IMR-90 (cell line): ENCODE data around the gene USH1G. TPM values are rescaled to one million over a fixed set of nuclear protein-coding genes. Genes with fewer than 3 reads are reported as not detected.

Experiments
- ATAC-seq: fragments of 200-7000 bp; cut with Tn5 transposase; 2 replicates; pipeline ENCODE4 v1.9.1; 2020; ENCODE audit warnings: low read depth, mild to moderate bottlenecking, moderate library complexity
- BruUV-seq: library from RNA; stranded (reverse); fragments of 400-500 nt; replicated peaks from 2 replicates; lab custom pipeline; 2021; lab: Mats Ljungman, UMichigan
- CTCF ChIA-PET: fragments of 300-600 bp; formaldehyde crosslinking; extraction: SDS; loops from one replicate; lab custom pipeline; 2021; ENCODE audit warnings: antibody characterized with exemption; lab: Yijun Ruan, JAX
- POLR2A ChIA-PET: fragments of 300-600 bp; sonication (Branson Sonifier 250); formaldehyde crosslinking; loops from one replicate; lab custom pipeline; 2022; ENCODE audit warnings: antibody characterized with exemption; ENCODE audit not compliant: unreplicated experiment; lab: Charles Lee
- DNase-seq: peaks from one replicate; pipeline ENCODE4 v3.0.0; 2013
- H2AFZ ChIP-seq: replicated peaks from 2 replicates; pipeline ENCODE3; 2013; ENCODE audit warnings: low read length, mild to moderate bottlenecking; ENCODE audit not compliant: poor library complexity
- H2AK5ac ChIP-seq: 2 replicates; pipeline ENCODE4 v1.6.1; 2013; ENCODE audit warnings: low read depth, low read length, inconsistent platforms
- H2AK9ac ChIP-seq: replicated peaks from 2 replicates; pipeline ENCODE3; 2013; ENCODE audit warnings: mild to moderate bottlenecking, low read depth, low read length, moderate library complexity; ENCODE audit not compliant: poor library complexity
- H2BK120ac ChIP-seq: 2 replicates; pipeline ENCODE4 v1.6.1; 2013; ENCODE audit warnings: low read depth, low read length, inconsistent platforms
- H2BK15ac ChIP-seq: 3 replicates; pipeline ENCODE4 v1.6.1; 2013; ENCODE audit warnings: low read depth, low read length, inconsistent platforms
- H2BK20ac ChIP-seq: 2 replicates; pipeline ENCODE4 v1.6.1; 2013; ENCODE audit warnings: low read depth, mild to moderate bottlenecking, inconsistent platforms, low read length, moderate library complexity
- H2BK5ac ChIP-seq: 2 replicates; pipeline ENCODE4 v1.6.1; 2013; ENCODE audit warnings: mild to moderate bottlenecking, low read depth, low read length, inconsistent platforms; ENCODE audit not compliant: poor library complexity, severe bottlenecking
- H3K14ac ChIP-seq: replicated peaks from 2 replicates; pipeline ENCODE4 v1.6.1; 2013; ENCODE audit warnings: low read depth, low read length, inconsistent platforms
- H3K18ac ChIP-seq: 2 replicates; pipeline ENCODE4 v1.6.1; 2013; ENCODE audit warnings: low read depth, low read length, control low read depth
- H3K23ac ChIP-seq: 2 replicates; pipeline ENCODE4 v1.6.1; 2013; ENCODE audit warnings: low read depth, low read length, inconsistent platforms
- H3K27ac ChIP-seq: 2 replicates; pipeline ENCODE4 v1.5.1; 2013; ENCODE audit warnings: mild to moderate bottlenecking, control low read depth, low read length; ENCODE audit not compliant: insufficient read depth
- H3K27me3 ChIP-seq: 2 replicates; pipeline ENCODE4 v1.6.1; 2013; ENCODE audit warnings: low read length; ENCODE audit not compliant: control insufficient read depth, insufficient read depth
- H3K36me3 ChIP-seq: 2 replicates; pipeline ENCODE4 v1.6.1; 2013; ENCODE audit warnings: low read length, mixed read lengths; ENCODE audit not compliant: control insufficient read depth, insufficient read depth
- H3K4ac ChIP-seq: 2 replicates; pipeline ENCODE4 v1.6.1; 2013; ENCODE audit warnings: low read depth, low read length, inconsistent platforms
- H3K4me1 ChIP-seq: 2 replicates; pipeline ENCODE4 v1.6.1; 2013; ENCODE audit warnings: low read length, mixed read lengths; ENCODE audit not compliant: control insufficient read depth, insufficient read depth
- H3K4me2 ChIP-seq: 2 replicates; pipeline ENCODE4 v1.6.1; 2013; ENCODE audit warnings: low read depth, mild to moderate bottlenecking, control low read depth, low read length, moderate library complexity
- H3K4me3 ChIP-seq: 2 replicates; pipeline ENCODE4 v1.5.1; 2013; ENCODE audit warnings: low read depth, mild to moderate bottlenecking, control low read depth, low read length, moderate library complexity; ENCODE audit not compliant: insufficient read depth
- H3K56ac ChIP-seq: 2 replicates; pipeline ENCODE4 v1.6.1; 2013; ENCODE audit warnings: low read length, inconsistent platforms; ENCODE audit not compliant: insufficient read depth; ENCODE audit errors: extremely low read depth
- H3K79me1 ChIP-seq, 2 experiments: 2 replicates each; pipeline ENCODE4 v1.6.1; 2013; ENCODE audit warnings: low read length in 2 of 2, inconsistent platforms in 1 of 2, low read depth in 1 of 2
- H3K9ac ChIP-seq: 2 replicates; pipeline ENCODE4 v1.6.1; 2013; ENCODE audit warnings: low read depth, low read length, control low read depth
- H3K9me1 ChIP-seq: 2 replicates; pipeline ENCODE4 v1.6.1; 2013; ENCODE audit warnings: low read length, inconsistent platforms; ENCODE audit not compliant: insufficient read depth
- H3K9me3 ChIP-seq: 2 replicates; pipeline ENCODE4 v1.6.1; 2013; ENCODE audit warnings: low read length; ENCODE audit not compliant: control insufficient read depth, insufficient read depth
- H4K20me1 ChIP-seq: 2 replicates; pipeline ENCODE4 v1.6.1; 2013; ENCODE audit warnings: low read length, inconsistent platforms; ENCODE audit not compliant: insufficient read depth
- H4K5ac ChIP-seq: 2 replicates; pipeline ENCODE4 v1.6.1; 2013; ENCODE audit warnings: mild to moderate bottlenecking, low read depth, low read length, control low read depth
- H4K8ac ChIP-seq, 2 experiments: 2 replicates each; pipeline ENCODE4 v1.6.1; 2013; ENCODE audit warnings: low read depth in 2 of 2, low read length in 2 of 2, control low read depth in 1 of 2, inconsistent platforms in 1 of 2
- H4K91ac ChIP-seq: 2 replicates; pipeline ENCODE4 v1.6.1; 2013; ENCODE audit warnings: low read depth, low read length, inconsistent platforms; ENCODE audit not compliant: insufficient read depth
- MAFK ChIP-seq: IDR thresholded peaks from 2 replicates; pipeline ENCODE4 v1.6.1; 2012; ENCODE audit warnings: low read depth, low read length, improper control_type of control experiment
- WGBS, 2 experiments: methylation state at CpG; one replicate each; pipeline versions ENCODE4 v1.1.5 to v1.1.7; 2013; ENCODE audit warnings: missing lambda C conversion rate in 2 of 2; ENCODE audit not compliant: insufficient read length in 1 of 2; ENCODE audit errors: extremely low coverage in 2 of 2; 5-methylcytosine and 5-hydroxymethylcytosine counted together
- dilution Hi-C: fragments of 300-500 bp; cut with HindIII; formaldehyde crosslinking; loops from one replicate; pipeline ENCODE4 v1.14.3; 2018; ENCODE audit warnings: low sequenced_read_pairs; ENCODE audit not compliant: unreplicated experiment
- in situ Hi-C: fragments of 300-500 bp; cut with MboI; formaldehyde crosslinking; loops from 3 replicates; pipeline ENCODE4 v1.14.3; 2019; ENCODE audit warnings: low sequenced_read_pairs, inconsistent platforms, mixed read lengths
- intact Hi-C: fragments of 100-400 bp; cut with micrococcal nuclease; formaldehyde crosslinking; loops from 2 replicates; pipeline ENCODE4 v1.10.0; 2022
- polyA plus RNA-seq, 3 experiments: library from polyadenylated mRNA; depleted of rRNA; stranded (reverse); fragments of >200 nt; gene quantifications; 2 replicates each; pipeline ENCODE4 v1.2.3, GENCODE V29; 2012; ENCODE audit warnings: low replicate concordance in 1 of 3
- total RNA-seq: library from RNA; depleted of rRNA; stranded (reverse); fragments of >200 nt; gene quantifications from 2 replicates; pipeline ENCODE4 v1.2.3, GENCODE V29; 2012

Gene USH1G
- total and polyA plus RNA-seq, 2 of the 4 experiments (the other 2 are of a cell fraction) = not detected

DNA sequence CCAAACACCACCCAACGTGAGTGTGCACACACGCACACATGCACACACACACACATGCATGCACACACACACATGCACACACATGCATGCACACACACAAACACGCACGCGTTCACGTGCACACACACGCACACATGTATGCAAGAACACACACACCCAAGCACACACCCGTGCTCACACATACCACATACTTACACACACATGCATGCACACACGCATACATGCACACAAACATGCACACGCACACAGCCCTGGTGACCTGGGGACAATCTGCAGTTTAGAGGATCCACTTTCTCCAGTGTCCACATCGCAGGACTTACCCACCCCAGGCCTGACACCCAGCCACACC is 6.2 kb downstream of the USH1G start:
- POLR2A ChIA-PET = no interaction called here
- in situ Hi-C loops (no loop called here), dilution Hi-C loops (no loop called here), intact Hi-C loops (no loop called here)
- H3K36me3 ChIP-seq = no peaks in the 10 kb centered on the region
- H2AK9ac ChIP-seq = no peak overlapping the region
- no peak overlapping the region for H2BK20ac ChIP-seq
- no peak overlapping the region for H2AK5ac ChIP-seq
- no peak overlapping the region for H2BK5ac ChIP-seq
- no peak overlapping the region for H3K4me2 ChIP-seq
- ATAC-seq = no peak
- DNase-seq = no peak
- no peak for TF ChIP-seq MAFK
- H3K79me1 ChIP-seq = no peaks in the 10 kb centered on the region
- H2BK120ac ChIP-seq = no peak overlapping the region
- no peak overlapping the region for H2BK15ac ChIP-seq
- H4K91ac ChIP-seq = no peak overlapping the region
- H3K27me3 ChIP-seq = peaks cover 42% of the 10 kb centered on the region
- no peaks in the 10 kb centered on the region for H3K9me1 ChIP-seq
- WGBS, 2 experiments = 86% methylated on average over 9 of the region's 11 CpGs; no CpG with 5 or more reads in 1 of the 2 experiments
- no TSS peak for BruUV-seq
- no peak overlapping the region for H3K27ac ChIP-seq
- no peak overlapping the region for H3K23ac ChIP-seq
- no peak overlapping the region for H3K9ac ChIP-seq
- H4K8ac ChIP-seq = no peak overlapping the region
- H3K4me1 ChIP-seq = no peaks in the 10 kb centered on the region
- CTCF ChIA-PET = no interaction called here
- H3K4ac ChIP-seq = no peak overlapping the region
- no peak overlapping the region for H3K14ac ChIP-seq
- no peak overlapping the region for H2AFZ ChIP-seq
- H3K9me3 ChIP-seq = no peaks in the 10 kb centered on the region
- no peak overlapping the region for H3K4me3 ChIP-seq
- H3K18ac ChIP-seq = no peak overlapping the region
- no peak overlapping the region for H3K56ac ChIP-seq
- no peaks in the 10 kb centered on the region for H4K20me1 ChIP-seq
- no peak overlapping the region for H4K5ac ChIP-seq
